ENCODE results near the gene NDUFB8.
A peak's percentile ranks its signal among the peaks of the same experiment; 100 is the strongest.

The NDUFB8 gene

DNA sequence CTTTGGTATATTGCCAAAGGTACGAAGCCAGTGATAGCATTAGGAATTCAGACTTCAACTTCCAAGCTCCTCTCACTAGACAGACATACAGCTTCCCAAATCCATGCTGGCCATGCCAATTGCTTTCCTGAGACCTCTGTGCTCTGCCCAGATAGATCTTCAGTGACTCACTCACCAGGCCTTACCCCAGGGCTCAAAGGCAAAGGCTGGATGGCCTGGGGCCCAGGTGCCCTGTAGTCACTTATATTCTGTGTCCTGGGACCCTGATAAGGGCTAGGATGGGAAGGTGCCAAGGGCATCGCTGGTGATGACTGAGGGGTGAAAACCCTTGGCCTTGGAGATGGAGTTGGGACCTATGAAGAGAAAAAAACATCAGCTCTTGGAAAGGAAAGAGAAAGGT lies 39.1 kb downstream of the NDUFB8 start:
- TF ChIP-seq, protein P1, sequence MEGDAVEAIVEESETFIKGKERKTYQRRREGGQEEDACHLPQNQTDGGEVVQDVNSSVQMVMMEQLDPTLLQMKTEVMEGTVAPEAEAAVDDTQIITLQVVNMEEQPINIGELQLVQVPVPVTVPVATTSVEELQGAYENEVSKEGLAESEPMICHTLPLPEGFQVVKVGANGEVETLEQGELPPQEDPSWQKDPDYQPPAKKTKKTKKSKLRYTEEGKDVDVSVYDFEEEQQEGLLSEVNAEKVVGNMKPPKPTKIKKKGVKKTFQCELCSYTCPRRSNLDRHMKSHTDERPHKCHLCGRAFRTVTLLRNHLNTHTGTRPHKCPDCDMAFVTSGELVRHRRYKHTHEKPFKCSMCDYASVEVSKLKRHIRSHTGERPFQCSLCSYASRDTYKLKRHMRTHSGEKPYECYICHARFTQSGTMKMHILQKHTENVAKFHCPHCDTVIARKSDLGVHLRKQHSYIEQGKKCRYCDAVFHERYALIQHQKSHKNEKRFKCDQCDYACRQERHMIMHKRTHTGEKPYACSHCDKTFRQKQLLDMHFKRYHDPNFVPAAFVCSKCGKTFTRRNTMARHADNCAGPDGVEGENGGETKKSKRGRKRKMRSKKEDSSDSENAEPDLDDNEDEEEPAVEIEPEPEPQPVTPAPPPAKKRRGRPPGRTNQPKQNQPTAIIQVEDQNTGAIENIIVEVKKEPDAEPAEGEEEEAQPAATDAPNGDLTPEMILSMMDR (IDR thresholded peaks at IDR 0.05; ENCODE audit: insufficient read depth, missing control alignments) = no peak
- DNase-seq (ENCODE audit: insufficient read length, low spot score) = no peak
- FAIRE-seq = no peak

DNA sequence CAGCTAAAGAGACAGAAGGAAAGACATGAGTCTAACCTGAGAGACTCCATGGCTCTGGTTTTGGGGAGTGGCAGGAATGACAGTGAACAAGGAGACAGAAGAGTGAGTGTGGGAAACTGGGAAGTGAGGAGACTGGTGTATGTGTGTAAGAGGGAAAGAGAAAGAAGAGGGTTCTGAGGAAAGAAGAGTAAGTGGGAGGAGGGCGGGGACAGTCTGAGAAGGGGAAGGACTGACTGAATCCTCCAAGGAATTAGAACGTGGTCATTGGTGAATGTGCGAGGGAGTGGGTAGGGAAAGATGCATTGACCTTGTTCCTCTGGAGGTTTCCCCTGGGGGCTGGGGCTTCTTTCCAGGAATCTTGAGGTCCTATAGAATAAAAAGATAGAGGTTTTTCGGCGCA lies 40.3 kb downstream of the NDUFB8 start:
- FAIRE-seq (no peak), DNase-seq (ENCODE audit: insufficient read length, low spot score) (no peak)
- TF ChIP-seq, protein P1 (IDR thresholded peaks at IDR 0.05; ENCODE audit: insufficient read depth, missing control alignments) = no peak

DNA sequence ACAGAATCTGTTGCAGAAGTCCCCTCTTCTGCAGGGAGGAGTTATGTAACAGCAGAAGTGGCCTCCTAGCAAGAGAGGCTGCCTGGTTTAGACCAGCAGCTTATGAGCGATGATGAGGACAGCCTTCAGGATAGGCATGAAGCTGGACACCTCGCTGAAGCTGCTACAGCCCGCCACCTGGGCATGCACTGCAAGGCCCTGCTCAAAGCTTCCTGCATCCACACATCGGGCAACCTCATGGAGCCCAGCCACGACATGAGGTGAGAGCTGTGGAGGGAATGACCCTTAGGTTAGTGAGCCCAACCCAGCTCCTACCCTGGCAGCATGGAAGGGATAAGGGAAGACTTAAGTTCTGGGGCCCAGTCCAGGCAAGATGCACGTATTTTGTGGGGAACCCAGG lies 42.1 kb downstream of the NDUFB8 start:
- TF ChIP-seq, protein P1 (IDR thresholded peaks at IDR 0.05; ENCODE audit: insufficient read depth, missing control alignments) = no peak
- no peak for FAIRE-seq
- DNase-seq (ENCODE audit: insufficient read length, low spot score) = no peak

DNA sequence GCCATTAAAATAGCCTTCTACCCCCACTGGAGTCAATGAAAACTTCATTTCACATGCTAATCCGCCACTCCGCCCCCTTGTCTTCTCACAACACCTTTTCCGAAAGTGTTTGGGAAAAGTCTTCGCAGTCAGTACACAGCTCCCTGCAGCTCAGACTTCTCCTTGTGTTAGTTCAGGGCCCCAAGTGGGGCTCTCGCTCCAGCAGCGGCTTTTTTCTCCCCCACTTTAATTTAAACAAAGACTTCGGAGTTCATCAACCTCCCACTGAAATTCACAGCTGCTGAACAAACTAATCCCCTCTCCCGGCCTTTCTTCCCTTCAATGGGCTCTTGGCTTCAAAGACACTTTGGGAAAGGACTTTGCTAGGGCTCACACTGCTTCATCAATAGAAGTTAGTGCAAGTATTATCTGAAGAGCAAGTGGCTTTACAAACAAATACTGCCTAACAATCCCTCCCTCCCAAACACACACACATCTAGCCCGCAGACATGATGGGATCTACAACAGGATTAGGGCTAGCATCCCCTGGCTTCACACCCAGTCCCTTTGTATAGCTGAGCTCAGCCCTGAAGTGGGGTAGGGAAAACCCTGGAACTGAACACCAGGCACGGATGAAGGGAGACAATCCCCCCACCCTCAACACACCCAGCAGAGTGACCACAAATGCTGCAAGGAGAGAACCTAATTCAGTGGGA lies 43.7 kb downstream of the NDUFB8 start:
- TF ChIP-seq, protein P1 (IDR thresholded peaks at IDR 0.05; ENCODE audit: insufficient read depth, missing control alignments) = no peak
- DNase-seq (ENCODE audit: insufficient read length, low spot score) = no peak
- FAIRE-seq = no peak

DNA sequence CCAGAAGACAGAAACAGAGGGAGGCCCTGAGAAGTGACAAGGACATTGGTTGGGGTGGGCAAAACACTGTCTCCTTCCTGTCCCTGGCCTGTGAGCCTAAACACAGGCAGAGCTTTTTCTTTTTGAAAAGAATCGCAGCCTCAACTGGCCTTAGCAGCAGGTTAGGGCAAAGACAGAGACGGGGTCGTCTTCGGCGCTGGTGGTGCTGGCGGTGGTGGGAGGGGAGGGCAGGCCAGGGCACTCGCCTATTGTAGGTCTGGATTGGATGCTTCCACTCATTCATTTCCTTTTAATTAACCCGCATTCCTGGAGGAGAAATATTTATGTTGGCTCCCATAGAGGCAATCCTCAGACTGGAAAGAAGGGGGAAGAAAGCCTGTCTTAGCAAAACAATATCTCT lies 44.3 kb downstream of the NDUFB8 start:
- no peak for FAIRE-seq
- TF ChIP-seq, protein P1 (IDR thresholded peaks at IDR 0.05; ENCODE audit: insufficient read depth, missing control alignments) = no peak
- DNase-seq (ENCODE audit: insufficient read length, low spot score) = no peak

DNA sequence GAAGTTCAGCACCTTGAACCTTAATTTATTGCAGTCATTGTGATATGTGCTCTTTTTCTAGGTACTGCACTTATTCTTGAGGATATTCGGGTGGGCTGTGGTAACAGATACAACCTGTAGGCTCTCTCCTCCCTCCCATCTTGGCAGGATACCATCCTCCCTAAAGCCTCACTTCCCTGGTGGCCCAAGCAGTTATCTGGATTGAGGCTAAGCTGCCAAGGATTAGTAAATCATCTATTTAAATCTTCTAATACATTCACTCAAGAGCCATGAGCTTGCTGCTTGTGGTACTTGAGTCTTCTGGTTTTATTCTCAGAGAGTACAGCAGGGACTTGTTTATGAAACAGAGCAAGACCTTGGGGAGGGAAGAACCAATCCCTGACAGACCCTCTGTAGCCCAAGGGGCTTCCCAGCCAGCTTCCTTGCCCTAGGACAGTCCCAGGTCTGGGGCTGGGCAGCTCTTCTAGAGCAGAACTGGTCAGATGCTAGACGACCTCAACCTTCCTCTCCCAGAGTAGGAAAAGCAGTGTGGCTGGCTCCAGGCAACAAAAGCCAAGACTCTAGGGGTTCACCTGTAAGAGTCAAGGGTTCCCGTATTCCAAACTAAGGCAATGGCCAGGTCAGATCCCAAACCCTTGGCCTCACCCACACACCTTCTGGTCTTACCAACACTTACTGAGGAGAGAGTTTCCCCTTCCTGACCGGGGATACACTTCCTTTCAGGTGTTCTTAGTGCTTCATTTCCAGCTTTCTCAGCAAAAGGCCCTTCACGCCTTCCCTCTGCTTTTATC lies 45.6 kb downstream of the NDUFB8 start:
- DNase-seq (ENCODE audit: insufficient read length, low spot score) (peak; percentile 59), FAIRE-seq (no peak)
- TF ChIP-seq, protein P1 (IDR thresholded peaks at IDR 0.05; ENCODE audit: insufficient read depth, missing control alignments) = no peak

DNA sequence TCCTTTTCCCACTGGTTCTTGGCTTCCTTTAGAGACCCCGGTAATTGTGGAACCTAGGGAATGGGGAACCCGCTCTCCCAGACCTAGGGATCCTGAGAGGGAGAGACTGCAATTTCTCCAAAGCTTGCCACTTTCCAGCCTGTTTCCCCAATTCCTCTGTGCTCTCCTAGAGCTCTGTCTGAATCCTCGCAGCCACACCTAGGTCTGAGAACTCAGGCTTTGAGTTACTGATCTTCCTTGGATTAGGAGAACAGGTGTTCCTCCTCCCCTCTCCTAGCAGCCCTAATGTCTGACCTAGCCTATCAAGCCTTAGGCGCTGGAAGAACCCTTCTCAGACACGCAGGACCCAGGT lies 46.9 kb downstream of the NDUFB8 start:
- DNase-seq (ENCODE audit: insufficient read length, low spot score) (no peak), FAIRE-seq (no peak)
- TF ChIP-seq, protein P1 (IDR thresholded peaks at IDR 0.05; ENCODE audit: insufficient read depth, missing control alignments) = no peak
